Left kidney (tissue), 2 donors: ENCODE measurements around the gene PCBP3. TPM values are rescaled to one million over a fixed set of nuclear protein-coding genes. Genes with fewer than 3 reads are reported as not detected.
"Not testable (repeated sequence)": the region's sequence is repeated elsewhere in the genome, so short reads cannot be mapped to it uniquely, and the experiment has no call there.

Experiments
- DNase-seq: peaks from one replicate; pipeline ENCODE4 v3.0.0-alpha.2; 2013
- polyA plus RNA-seq: library from polyadenylated mRNA; unstranded; fragments of 120-200 nt; gene quantifications from one replicate; pipeline ENCODE4 v1.2.1, GENCODE V29; 2013; ENCODE audit not compliant: insufficient read length

Gene PCBP3
- polyA plus RNA-seq, 1 donor = 2.0 TPM

- no peak for DNase-seq
Measured at GRCh38 chr21:45635271-45636151, 8.0 kb upstream of the PCBP3 start.

- no peak for DNase-seq
Measured at GRCh38 chr21:45636459-45636858, 7.1 kb upstream of the PCBP3 start.

GRCh38 chr21:45636951-45637646 lies 6.4 kb upstream of the PCBP3 start:
- no peak for DNase-seq

- DNase-seq = no peak
Measured at GRCh38 chr21:45637883-45638282, 5.6 kb upstream of the PCBP3 start.

GRCh38 chr21:45638707-45639106 lies 4.8 kb upstream of the PCBP3 start:
- DNase-seq = no peak

GRCh38 chr21:45639206-45640000 lies 4.1 kb upstream of the PCBP3 start:
- no peak for DNase-seq

- DNase-seq = no peak
Measured at GRCh38 chr21:45640001-45640887, 3.3 kb upstream of the PCBP3 start.

GRCh38 chr21:45640888-45641479 lies 2.5 kb upstream of the PCBP3 start:
- DNase-seq = no peak

- DNase-seq = no peak
Measured at GRCh38 chr21:45641480-45642035, 2.0 kb upstream of the PCBP3 start.

- DNase-seq = no peak
Measured at GRCh38 chr21:45642122-45642813, 1.3 kb upstream of the PCBP3 start.

GRCh38 chr21:45644041-45644906 lies 749 bp downstream of the PCBP3 start:
- no peak for DNase-seq

GRCh38 chr21:45651921-45652320 lies 8.4 kb downstream of the PCBP3 start:
- no peak for DNase-seq

GRCh38 chr21:45655124-45655523 lies 11.6 kb downstream of the PCBP3 start:
- no peak for DNase-seq

GRCh38 chr21:45656114-45656513 lies 12.6 kb downstream of the PCBP3 start:
- not testable (repeated sequence) for DNase-seq

GRCh38 chr21:45661913-45662622 lies 18.5 kb downstream of the PCBP3 start:
- DNase-seq = not testable (repeated sequence)

GRCh38 chr21:45662623-45663245 lies 19.2 kb downstream of the PCBP3 start:
- not testable (repeated sequence) for DNase-seq

GRCh38 chr21:45669382-45669781 lies 25.9 kb downstream of the PCBP3 start:
- DNase-seq = no peak

- DNase-seq = no peak
Measured at GRCh38 chr21:45670731-45671130, 27.2 kb downstream of the PCBP3 start.
